Effector memory CD8-positive, alpha-beta T cell (primary cell): ENCODE measurements around the gene CFAP221.

Experiments
- ATAC-seq: fragments of 150-1000 bp; cut with Tn5 transposase; replicated peaks from 2 replicates; pipeline ENCODE4 v1.10.0; 2021; ENCODE audit warnings: mild to moderate bottlenecking, moderate library complexity
- DNase-seq, 3 experiments: peaks; one replicate each; pipeline ENCODE4 v3.0.0; 2021
- H3K27ac Mint-ChIP-seq, 2 donors: one replicate each; pipeline ENCODE4 v1.8.0; 2022; ENCODE audit warnings: mild to moderate bottlenecking in 2 of 2, mixed read lengths in 2 of 2, moderate library complexity in 2 of 2
- H3K27me3 Mint-ChIP-seq, 2 donors: one replicate each; pipeline ENCODE4 v1.8.0; 2022; ENCODE audit warnings: mixed read lengths in 2 of 2
- H3K36me3 Mint-ChIP-seq: one replicate; pipeline ENCODE4 v1.8.0; 2022; ENCODE audit warnings: mild to moderate bottlenecking, moderate library complexity, mixed read lengths; ENCODE audit not compliant: insufficient read depth
- H3K4me1 Mint-ChIP-seq, 2 donors: one replicate each; pipeline ENCODE4 v1.8.0; 2022; ENCODE audit warnings: low read depth in 2 of 2, mixed read lengths in 2 of 2
- H3K4me3 Mint-ChIP-seq, 2 donors: one replicate each; pipeline ENCODE4 v1.8.0; 2022; ENCODE audit warnings: mild to moderate bottlenecking in 2 of 2, mixed read lengths in 2 of 2, moderate library complexity in 2 of 2
- H3K9me3 Mint-ChIP-seq, 2 donors: one replicate each; pipeline ENCODE4 v1.8.0; 2022; ENCODE audit warnings: mixed read lengths in 2 of 2

CFAP221 gene

GRCh38 chr2:119580550-119581072, 36.4 kb downstream of the CFAP221 start:
- Mint-ChIP-seq H3K27ac (no peak overlapping the region), H3K36me3 (no peaks in the 10 kb centered on the region), H3K4me3 (no peak overlapping the region), H3K4me1 (no peaks in the 10 kb centered on the region), H3K9me3 (no peaks in the 10 kb centered on the region), H3K27me3 (peaks cover 20 to 31% of the 10 kb centered on the region in 2 donors)
- ATAC-seq = no peak
- no peak for DNase-seq

DNA sequence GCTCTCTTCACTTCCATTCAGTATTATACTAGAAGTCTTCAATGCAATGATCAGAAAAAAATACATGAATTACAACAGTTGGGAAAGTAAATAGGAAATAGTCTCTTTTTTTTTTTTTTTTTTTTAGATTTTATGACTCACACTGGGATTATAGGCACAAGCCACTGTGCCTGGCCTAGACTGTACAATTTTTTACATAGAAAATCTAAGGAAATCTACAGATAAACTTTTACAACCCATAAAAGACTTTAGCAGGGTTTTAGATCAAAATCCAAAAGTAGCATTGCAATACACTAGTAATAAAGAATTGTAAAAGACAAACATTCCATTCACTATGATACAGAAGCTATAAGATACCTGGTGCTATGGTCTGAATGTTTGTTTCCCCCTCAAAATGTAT, 39.0 kb downstream of the CFAP221 start:
- H3K27ac Mint-ChIP-seq = no peak overlapping the region
- ATAC-seq = no peak
- H3K27me3 Mint-ChIP-seq = peaks cover 7 to 23% of the 10 kb centered on the region in 2 donors
- H3K9me3 Mint-ChIP-seq = no peaks in the 10 kb centered on the region
- no peak overlapping the region for H3K4me3 Mint-ChIP-seq
- H3K4me1 Mint-ChIP-seq = no peaks in the 10 kb centered on the region
- DNase-seq = no peak
- H3K36me3 Mint-ChIP-seq = no peaks in the 10 kb centered on the region

- H3K9me3 Mint-ChIP-seq = no peaks in the 10 kb centered on the region
- no peaks in the 10 kb centered on the region for H3K36me3 Mint-ChIP-seq
- peaks cover 7 to 23% of the 10 kb centered on the region in 2 donors for H3K27me3 Mint-ChIP-seq
- no peak overlapping the region for H3K4me3 Mint-ChIP-seq
- no peaks in the 10 kb centered on the region for H3K4me1 Mint-ChIP-seq
- no peak overlapping the region for H3K27ac Mint-ChIP-seq
- no peak for ATAC-seq
- DNase-seq = no peak
Measured at GRCh38 chr2:119584469-119584868, 40.2 kb downstream of the CFAP221 start.

- H3K36me3 Mint-ChIP-seq = no peaks in the 10 kb centered on the region
- H3K4me3 Mint-ChIP-seq = no peak overlapping the region
- no peak for ATAC-seq
- DNase-seq = no peak
- peaks cover 14 to 28% of the 10 kb centered on the region in 2 donors for H3K27me3 Mint-ChIP-seq
- no peaks in the 10 kb centered on the region for H3K9me3 Mint-ChIP-seq
- H3K4me1 Mint-ChIP-seq = no peaks in the 10 kb centered on the region
- H3K27ac Mint-ChIP-seq = no peak overlapping the region
Measured at GRCh38 chr2:119586085-119586484, 41.8 kb downstream of the CFAP221 start.

GRCh38 chr2:119590873-119591272, 46.6 kb downstream of the CFAP221 start:
- no peak overlapping the region for H3K27ac Mint-ChIP-seq
- no peaks in the 10 kb centered on the region for H3K36me3 Mint-ChIP-seq
- peaks cover 31 to 55% of the 10 kb centered on the region in 2 donors for H3K27me3 Mint-ChIP-seq
- ATAC-seq (no peak), DNase-seq (no peak)
- H3K9me3 Mint-ChIP-seq = no peaks in the 10 kb centered on the region
- H3K4me3 Mint-ChIP-seq = no peak overlapping the region
- H3K4me1 Mint-ChIP-seq = no peaks in the 10 kb centered on the region

DNA sequence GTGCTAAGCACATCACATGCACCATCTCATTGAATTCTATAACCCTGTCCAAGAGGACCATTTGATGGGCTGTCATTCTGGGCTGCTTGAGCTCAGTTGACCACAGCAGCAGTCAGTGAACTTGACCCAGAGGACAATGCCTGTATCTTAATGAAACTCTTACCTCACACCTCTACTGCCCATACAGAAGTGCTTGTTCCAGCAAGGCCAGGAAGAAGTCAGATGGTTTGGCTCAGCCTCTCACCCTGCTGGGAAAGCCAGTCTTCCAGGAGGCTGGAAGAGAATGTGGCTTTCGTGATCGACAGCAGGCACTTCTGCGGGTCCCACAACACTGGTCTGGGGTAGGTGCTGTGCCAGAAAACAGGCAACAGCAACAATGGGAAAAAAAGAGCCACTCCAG, 47.3 kb downstream of the CFAP221 start:
- H3K4me1 Mint-ChIP-seq = no peaks in the 10 kb centered on the region
- H3K9me3 Mint-ChIP-seq = no peaks in the 10 kb centered on the region
- H3K4me3 Mint-ChIP-seq = no peak overlapping the region
- ATAC-seq = no peak
- H3K27ac Mint-ChIP-seq = no peak overlapping the region
- peaks cover 29 to 56% of the 10 kb centered on the region in 2 donors for H3K27me3 Mint-ChIP-seq
- no peak for DNase-seq
- no peaks in the 10 kb centered on the region for H3K36me3 Mint-ChIP-seq

DNA sequence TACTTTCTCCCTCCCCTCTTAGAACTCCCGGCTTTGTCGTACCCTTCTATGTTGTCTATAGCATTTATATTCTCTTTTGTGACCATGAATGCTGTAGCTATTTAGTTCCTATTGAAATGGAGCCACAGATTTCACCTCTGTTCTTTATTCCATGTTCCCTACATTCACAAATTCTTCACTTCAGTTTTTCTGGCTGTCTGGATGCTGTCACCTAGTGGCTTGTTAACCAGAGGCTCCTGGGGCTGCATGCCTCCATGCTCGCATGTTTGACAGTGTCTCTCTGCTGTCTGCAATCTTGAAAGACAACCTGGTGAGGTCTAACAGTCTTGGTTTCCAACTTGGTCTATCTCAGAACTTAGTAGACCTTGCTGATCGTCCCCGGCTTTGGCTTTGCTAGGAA, 48.2 kb downstream of the CFAP221 start:
- Mint-ChIP-seq H3K4me1 (no peaks in the 10 kb centered on the region), H3K9me3 (no peaks in the 10 kb centered on the region), H3K36me3 (no peaks in the 10 kb centered on the region), H3K4me3 (no peak overlapping the region), H3K27ac (no peak overlapping the region), H3K27me3 (peaks cover 33 to 59% of the 10 kb centered on the region in 2 donors)
- ATAC-seq (no peak), DNase-seq (no peak)

DNA sequence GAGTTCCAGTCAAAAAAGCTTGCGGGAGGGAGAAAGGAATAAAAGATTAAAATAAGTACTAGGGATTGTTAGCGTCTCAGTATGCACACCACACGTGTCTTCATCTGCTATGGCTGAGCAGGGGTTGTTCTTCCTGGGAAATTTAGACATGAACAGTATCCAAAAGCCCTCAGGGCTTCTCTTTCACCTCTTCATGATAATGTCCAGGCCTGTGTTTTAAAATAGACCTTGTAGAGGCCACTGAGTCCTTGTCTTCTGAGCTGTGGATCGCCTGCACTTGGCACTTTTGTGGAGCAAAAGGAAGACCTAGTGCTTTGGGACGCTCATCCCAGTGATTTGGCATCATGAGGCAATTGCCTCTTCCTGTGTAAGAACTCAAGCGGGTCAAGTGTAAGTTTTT, 52.4 kb downstream of the CFAP221 start:
- DNase-seq (no peak), ATAC-seq (no peak)
- H3K27me3 Mint-ChIP-seq = peaks cover 20 to 62% of the 10 kb centered on the region in 2 donors
- H3K27ac Mint-ChIP-seq = no peak overlapping the region
- no peaks in the 10 kb centered on the region for H3K4me1 Mint-ChIP-seq
- no peaks in the 10 kb centered on the region for H3K9me3 Mint-ChIP-seq
- H3K36me3 Mint-ChIP-seq = no peaks in the 10 kb centered on the region
- H3K4me3 Mint-ChIP-seq = no peak overlapping the region

DNA sequence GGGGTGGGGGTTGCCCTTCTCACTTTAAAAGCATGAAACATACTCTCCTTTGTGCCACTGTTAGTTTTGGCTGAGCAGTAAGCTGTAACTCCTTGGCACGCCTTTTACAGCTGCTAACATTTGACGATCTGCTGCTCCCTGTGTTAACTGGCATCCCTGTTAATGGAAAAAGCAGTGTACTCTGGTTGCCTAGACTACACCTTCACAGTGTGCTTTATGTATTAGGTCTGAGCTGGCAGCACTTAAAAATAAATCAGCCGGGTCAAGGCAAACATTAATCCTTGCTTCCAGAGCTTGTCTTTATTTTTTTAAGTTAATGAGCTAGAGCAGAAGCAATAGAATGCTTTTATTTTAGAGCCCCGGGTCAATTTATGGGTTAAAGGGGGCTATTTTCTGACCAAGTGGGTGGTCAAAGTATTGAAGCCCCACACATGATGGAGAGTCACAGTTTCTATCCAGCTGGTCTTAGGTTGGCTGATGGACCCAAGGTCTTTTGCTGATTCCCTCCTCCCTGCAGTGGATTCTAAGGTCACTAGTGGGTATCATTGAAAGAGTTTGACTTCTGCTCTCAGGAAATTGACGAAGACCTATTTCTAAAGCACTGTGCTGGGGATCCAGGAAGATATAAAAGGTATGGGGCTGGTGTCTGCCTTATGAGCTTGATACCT, 54.5 kb downstream of the CFAP221 start:
- DNase-seq (no peak), ATAC-seq (no peak)
- H3K9me3 Mint-ChIP-seq = no peaks in the 10 kb centered on the region
- H3K27ac Mint-ChIP-seq = no peak overlapping the region
- no peaks in the 10 kb centered on the region for H3K36me3 Mint-ChIP-seq
- H3K27me3 Mint-ChIP-seq = peaks cover 19 to 52% of the 10 kb centered on the region in 2 donors
- no peak overlapping the region for H3K4me3 Mint-ChIP-seq
- no peaks in the 10 kb centered on the region for H3K4me1 Mint-ChIP-seq

DNA sequence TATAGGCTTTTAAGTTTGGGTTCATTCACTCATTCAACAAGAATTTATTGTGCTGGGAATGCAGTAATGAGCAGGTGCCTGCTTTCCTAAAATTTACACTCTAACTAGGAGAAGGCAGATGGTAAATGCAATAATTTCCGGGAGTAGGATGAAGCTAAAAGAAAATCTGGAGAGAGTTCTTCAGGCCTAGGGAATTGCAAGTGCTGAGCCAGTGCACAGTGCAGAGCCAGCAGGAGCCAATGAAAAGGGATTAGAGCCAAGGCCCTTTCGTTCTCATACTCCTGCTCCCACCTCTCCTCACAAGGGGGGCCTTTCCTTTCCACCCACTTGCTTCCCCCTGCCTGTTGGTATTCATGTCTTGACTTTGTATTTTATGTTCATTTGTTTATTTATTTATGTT, 55.1 kb downstream of the CFAP221 start:
- Mint-ChIP-seq H3K4me1 (no peaks in the 10 kb centered on the region), H3K9me3 (no peaks in the 10 kb centered on the region), H3K27me3 (peaks cover 19 to 50% of the 10 kb centered on the region in 2 donors), H3K27ac (no peak overlapping the region), H3K36me3 (no peaks in the 10 kb centered on the region), H3K4me3 (no peak overlapping the region)
- ATAC-seq (no peak), DNase-seq (no peak)

GRCh38 chr2:119605096-119605495, 60.8 kb downstream of the CFAP221 start:
- no peak overlapping the region for H3K4me3 Mint-ChIP-seq
- H3K4me1 Mint-ChIP-seq = no peaks in the 10 kb centered on the region
- no peak overlapping the region for H3K27ac Mint-ChIP-seq
- ATAC-seq (no peak), DNase-seq (no peak)
- no peaks in the 10 kb centered on the region for H3K36me3 Mint-ChIP-seq
- H3K27me3 Mint-ChIP-seq = peaks cover 45 to 67% of the 10 kb centered on the region in 2 donors
- H3K9me3 Mint-ChIP-seq = no peaks in the 10 kb centered on the region

DNA sequence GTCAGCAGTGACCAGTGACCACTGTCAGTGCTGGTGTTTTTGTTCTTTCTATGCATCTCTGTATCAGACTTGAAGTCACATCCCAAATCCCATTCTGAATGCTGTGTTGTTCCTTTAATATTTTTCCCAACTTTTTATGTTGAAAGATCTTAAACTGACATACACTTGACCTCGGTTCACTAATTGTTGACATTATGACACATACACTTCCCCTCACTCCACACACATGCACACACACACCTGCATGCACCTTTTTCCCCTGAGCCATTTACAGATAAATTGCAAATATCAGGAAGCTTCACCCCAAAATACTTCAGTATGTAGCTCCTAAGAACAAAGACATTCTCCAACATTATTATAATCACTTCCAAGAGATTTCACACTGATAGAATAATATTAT, 62.4 kb downstream of the CFAP221 start:
- DNase-seq (no peak), ATAC-seq (no peak)
- peaks cover 49 to 68% of the 10 kb centered on the region in 2 donors for H3K27me3 Mint-ChIP-seq
- no peaks in the 10 kb centered on the region for H3K9me3 Mint-ChIP-seq
- H3K4me1 Mint-ChIP-seq = no peaks in the 10 kb centered on the region
- H3K27ac Mint-ChIP-seq = no peak overlapping the region
- H3K36me3 Mint-ChIP-seq = no peaks in the 10 kb centered on the region
- no peak overlapping the region for H3K4me3 Mint-ChIP-seq

DNA sequence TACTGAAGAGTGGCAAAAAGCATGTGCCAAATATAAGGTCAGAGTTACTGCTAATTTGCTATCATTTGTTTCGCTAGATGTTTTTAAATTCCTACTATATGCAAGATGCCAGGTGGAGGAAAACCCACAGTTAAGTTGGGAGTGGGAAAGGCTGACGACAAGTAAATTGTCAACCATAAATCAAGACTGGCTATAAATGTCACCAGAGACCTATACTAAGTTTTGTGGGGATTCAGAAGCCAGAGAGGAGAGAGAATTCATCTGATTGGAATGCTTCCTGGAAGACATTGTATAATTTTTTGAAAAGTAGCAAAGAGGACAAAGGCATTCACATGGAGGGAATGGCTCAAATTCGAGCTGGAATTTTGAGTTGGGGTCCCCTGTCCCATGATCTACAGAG, 64.3 kb downstream of the CFAP221 start:
- DNase-seq (no peak), ATAC-seq (no peak)
- Mint-ChIP-seq H3K9me3 (no peaks in the 10 kb centered on the region), H3K4me3 (no peak overlapping the region), H3K4me1 (no peaks in the 10 kb centered on the region), H3K27ac (no peak overlapping the region), H3K36me3 (no peaks in the 10 kb centered on the region), H3K27me3 (peaks cover 44 to 71% of the 10 kb centered on the region in 2 donors)

- Mint-ChIP-seq H3K36me3 (no peaks in the 10 kb centered on the region), H3K27me3 (peaks cover 44 to 67% of the 10 kb centered on the region in 2 donors), H3K4me3 (no peak overlapping the region), H3K9me3 (peaks cover 0 to 7% of the 10 kb centered on the region in 2 donors), H3K27ac (no peak overlapping the region), H3K4me1 (no peaks in the 10 kb centered on the region)
- DNase-seq (no peak), ATAC-seq (no peak)
Measured at GRCh38 chr2:119609337-119609736, 65.1 kb downstream of the CFAP221 start.
